HG02870 (cell line): ENCODE results near the gene SRRM5.
"Not testable (repeated sequence)": the region's sequence is repeated elsewhere in the genome, so short reads cannot be mapped to it uniquely, and the experiment has no call there.

Source experiments
- ATAC-seq: cut with Tn5 transposase; IDR thresholded peaks from one replicate; pipeline ENCODE4 v1.9.1; 2021; ENCODE audit warnings: mild to moderate bottlenecking, moderate library complexity; ENCODE audit not compliant: unreplicated experiment

The SRRM5 gene

DNA sequence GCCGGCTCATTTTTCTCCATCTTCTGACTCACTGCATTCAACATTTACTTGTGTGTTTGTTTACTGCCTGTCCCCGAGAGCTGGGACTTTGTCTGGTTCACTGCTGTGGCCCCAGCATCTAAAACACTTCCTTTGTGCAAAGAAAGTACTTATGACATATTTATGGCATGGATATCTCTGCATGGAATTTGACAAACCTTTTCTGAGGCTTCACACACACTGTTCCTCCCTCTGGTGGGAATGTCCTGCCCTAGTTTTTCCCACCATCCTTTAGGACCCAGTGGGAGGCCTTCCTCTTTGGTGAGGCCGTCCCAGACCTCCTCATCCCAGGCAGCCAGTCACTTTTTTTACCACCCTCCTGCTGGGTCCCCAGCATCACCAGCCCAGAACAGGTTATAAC, 1.4 kb upstream of the SRRM5 start:
- ATAC-seq = no peak

DNA sequence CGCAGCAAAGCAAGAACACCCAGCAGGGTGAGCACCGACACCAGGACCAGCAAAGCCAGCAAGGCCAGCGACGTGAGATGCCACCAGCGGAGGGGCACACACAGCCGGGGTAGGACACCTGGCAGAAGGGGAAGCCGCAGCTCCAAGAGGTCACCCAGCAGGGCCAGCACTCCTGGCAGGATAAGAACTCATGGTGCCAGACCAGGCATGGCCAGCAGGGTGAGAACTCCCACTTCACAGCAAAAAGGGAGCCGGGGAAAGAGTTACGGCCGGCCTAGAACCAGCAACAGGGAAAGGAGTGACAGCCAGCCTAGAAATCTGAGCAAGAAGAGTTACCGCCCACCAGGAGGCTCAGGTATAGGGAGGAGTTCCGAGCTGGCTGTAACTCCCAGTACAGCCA, 486 bp downstream of the SRRM5 start:
- ATAC-seq = no peak

- no peak for ATAC-seq
Observed at GRCh38 chr19:43616306-43616705, 4.4 kb downstream of the SRRM5 start.

DNA sequence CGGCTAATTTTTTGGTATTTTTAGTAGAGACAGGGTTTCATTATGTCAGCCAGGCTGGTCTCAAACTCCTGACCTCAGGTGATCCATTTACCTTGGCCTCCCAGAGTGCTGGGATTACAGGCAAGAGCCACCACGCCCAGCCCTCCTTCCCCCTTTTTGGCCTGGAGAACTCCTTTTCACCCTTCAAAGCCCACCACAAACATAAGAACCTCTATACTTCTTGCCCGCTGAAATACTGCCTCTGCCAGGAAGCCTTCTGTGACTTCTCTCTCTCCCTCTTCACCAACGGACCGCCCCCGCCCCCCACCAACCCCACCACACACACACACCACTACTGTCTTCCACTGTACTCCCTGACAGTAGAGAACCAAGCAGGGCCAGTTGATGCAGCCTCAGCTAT, 5.1 kb downstream of the SRRM5 start:
- ATAC-seq = no peak

DNA sequence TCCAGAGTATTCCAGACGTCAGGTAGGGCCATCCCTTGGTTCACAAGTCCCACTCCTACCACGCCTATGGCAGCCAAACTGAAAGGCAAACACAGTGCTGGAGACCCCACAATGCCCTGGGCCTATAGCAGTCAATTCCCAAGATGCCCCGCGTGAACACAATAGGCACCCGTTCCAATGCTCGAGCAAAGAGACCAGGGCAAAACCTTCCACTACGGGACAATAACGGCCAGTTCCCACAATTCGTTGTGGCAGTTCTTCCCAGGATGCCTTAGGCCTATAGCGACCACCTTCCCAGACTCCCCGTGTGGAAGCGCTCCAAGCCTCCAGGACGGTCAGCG, 7.0 kb downstream of the SRRM5 start:
- no peak for ATAC-seq

DNA sequence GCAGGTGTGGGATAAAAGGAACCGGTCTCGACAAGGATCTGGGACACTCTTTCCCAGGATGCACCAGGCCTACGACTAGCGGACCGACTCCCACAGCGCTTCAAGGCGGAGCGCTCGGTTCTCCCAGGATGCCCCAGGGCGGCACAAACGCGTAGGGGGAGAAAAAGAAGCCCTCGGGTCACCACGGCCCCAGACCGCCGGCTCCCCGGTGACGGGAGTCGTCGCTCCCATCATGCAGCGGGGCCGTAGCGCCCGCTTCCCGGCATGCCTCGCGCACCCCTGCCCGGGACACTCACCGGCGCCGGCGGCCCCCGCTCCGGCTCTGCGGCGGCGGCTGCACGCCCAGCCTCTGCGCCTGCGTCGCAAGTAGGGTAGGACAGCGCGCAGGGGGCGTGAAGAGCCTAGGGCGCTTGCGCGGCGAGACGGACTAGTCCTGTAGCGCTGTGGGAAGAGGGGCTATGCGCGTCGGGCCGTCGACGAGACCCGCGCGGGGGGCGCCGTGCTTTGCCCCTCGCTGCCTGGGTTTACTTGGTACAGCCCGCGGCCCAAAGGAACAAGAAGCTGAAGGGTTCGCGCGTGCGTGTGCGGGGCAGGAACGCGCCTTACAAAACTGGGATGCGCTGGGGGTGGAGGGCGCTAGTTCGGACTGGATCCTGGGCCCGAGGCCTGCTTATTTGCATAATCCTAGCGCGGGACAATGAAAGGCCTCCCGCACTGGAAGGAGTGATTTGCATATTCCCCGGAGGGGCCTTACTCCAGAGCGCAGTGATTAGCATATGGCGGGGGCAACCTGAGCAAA, 7.6 kb downstream of the SRRM5 start, which contains the start of gene ZNF428:
Gene ZNF428 (minus strand): TSS at position 368 of the 799 bp plus-strand sequence. CDS start 5,325 bp downstream, outside the sequence.
- peak; percentile 74 for ATAC-seq

- ATAC-seq = no peak
Observed at GRCh38 chr19:43620061-43621001, 8.4 kb downstream of the SRRM5 start.

DNA sequence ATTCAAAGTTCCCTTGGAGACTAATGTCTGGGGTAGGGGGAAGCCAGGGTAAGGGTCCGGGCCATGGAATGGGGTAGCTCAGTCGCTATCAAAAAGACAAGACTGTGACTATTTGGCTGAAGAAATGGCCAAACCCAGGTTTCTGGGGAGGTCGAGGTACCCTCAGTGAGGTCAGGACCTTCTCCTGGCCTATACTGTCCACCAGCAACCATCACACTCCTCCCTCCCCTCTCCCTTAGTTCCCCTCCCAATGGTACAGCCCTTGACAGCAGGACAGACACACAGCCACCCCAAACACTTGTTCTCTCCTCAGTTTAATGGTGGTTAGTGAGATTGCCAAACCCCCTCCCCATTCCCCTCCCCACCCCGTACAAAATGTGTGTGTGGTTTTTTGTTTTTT, 10.2 kb downstream of the SRRM5 start:
- ATAC-seq = no peak

GRCh38 chr19:43622956-43623355, 11.1 kb downstream of the SRRM5 start:
- no peak for ATAC-seq

DNA sequence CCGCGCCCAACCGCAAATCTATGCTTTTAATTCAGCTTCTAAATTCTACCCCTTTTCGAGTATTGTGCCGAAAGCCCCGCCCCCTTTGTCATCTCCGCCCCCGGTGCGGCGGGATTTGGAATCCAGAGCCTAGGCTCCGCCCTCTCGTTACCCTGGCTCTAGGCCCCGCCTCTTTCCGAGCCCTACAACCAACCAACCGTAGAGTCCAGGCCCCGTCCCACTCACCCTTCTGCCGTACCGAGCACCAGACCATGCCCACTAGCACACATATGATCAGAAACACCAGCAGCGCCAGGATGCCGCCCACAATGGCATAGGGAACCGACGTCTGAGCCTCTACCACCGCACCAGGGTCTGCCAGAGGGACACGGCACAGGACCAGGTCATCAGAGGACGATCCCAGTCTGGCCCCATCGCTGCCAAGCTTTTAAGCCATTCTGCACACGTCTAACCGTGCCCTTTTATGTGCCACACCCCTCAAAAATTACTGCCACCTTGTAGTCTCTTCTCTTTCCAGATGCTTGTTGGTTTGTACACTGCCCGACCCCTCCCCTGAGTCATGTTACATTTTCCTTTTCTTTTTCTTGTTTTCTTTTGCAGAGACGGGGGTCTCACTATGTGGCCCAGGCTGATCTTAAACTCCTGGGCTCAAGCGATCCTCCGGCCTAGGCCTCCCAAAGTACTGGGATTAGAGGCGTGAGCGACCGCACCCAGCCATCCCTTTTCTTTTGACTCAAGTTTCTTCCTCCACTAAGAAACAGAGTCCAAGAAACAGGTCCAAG, 12.2 kb downstream of the SRRM5 start:
- no peak for ATAC-seq

- no peak for ATAC-seq
Observed at GRCh38 chr19:43624933-43625332, 13.0 kb downstream of the SRRM5 start.

DNA sequence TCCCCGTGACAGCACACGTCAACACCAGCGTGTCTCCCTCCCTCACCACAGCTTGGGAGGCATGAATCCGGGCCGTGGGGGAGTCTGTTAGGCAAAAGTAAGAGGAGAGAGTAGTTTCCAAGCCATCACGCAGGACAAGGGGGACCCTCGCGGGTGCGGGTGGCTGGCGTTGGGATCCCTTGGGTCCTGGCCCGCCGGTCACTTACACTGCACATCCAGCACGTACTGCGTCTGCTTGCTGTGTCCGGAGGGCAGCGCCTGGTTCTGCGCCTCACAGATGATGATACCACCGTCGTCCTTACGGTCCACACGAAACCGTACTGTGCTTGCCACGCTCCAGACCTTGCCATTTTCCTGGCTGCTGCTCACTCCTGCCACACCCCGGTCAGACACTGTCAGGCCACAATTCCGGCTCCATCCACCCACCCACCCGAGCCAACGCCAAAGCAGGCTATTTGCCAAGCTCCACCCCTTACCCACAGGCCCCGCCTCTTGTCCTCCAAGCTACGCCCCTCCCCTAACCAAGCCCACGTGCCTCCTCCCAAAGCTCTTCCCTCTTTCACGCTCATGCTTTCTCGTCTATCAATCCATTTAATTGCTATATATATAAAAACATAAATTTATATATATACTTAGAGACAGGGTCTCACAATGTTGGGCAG, 14.2 kb downstream of the SRRM5 start:
- no peak for ATAC-seq

DNA sequence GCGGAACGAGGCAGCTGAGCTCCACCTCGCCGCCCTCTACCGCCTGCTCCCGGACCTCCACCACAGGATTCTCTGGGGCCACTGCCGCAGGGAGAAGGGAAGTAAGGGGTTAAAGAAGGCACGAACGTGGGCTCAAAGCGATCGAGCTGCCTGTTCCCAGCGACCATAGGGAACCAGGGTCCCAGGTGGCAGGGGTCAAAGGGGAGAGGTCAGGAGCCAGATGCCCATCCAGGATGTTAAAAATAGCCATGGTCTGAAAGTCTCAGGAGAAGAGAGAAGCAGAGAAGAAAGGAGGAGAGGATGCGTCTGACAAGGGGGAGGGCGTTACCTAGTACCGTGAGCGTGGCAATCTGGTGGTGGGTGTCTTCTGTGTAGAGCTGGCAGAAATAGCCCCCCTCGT, 14.9 kb downstream of the SRRM5 start:
- ATAC-seq = no peak

GRCh38 chr19:43628646-43629326, 16.9 kb downstream of the SRRM5 start:
- ATAC-seq = no peak

DNA sequence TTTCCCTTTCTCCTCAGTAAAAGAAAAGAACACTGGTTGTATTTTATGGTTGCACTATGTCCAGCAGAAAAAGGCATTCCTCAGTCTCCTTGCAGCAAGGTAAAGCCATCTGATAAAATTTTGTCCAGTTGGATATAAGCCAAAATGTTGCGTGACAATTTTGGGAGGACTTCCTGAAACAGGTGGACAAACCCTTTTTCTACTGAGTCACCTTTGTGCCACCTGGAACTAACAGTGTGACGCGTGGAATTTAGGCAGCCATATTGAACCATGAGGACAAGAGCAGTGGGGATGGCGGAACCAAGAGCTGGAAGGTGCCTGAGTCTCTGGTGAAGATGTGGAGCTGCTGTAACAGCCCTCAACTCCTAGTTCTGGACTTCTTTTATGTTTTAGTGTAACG, 19.6 kb downstream of the SRRM5 start:
- ATAC-seq = no peak

DNA sequence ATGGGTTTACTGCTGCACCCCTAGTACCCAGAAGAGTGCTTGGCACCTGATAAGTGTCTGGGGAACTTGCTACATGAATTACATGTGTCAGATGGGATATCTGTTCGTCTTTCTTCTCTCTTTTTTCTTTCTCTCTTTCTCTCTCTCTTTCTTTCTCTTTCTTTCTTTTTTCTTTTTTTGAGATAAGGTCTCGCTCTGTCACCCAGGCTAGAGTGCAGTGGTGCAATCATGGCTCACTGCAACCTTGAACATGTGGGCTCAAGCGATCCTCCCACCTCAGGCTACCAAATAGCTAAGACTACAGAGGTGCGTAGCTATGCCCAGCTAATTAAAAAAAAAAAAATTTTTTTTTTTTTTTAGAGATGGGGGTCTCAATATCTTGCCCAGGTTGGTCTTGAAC, 21.6 kb downstream of the SRRM5 start:
- no peak for ATAC-seq

DNA sequence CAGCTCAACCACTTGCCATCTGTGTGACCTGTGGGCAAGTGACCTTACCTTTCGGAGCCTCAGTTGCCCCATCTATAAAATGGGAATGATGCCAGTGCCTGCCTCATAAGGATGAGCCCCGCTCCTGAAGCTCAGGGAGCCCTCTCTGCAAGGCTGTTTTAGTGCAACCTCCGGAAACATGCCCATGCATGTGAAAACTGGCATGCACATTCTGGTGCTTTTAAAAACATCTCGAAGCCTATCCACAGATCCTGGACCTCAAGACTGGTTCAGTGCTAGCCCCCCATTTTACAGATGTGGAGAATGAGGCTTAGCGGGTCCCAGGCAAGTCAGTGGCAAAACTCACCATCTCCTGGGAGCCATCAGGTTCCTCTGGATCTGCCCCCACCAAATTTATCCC, 22.2 kb downstream of the SRRM5 start:
- ATAC-seq = no peak

DNA sequence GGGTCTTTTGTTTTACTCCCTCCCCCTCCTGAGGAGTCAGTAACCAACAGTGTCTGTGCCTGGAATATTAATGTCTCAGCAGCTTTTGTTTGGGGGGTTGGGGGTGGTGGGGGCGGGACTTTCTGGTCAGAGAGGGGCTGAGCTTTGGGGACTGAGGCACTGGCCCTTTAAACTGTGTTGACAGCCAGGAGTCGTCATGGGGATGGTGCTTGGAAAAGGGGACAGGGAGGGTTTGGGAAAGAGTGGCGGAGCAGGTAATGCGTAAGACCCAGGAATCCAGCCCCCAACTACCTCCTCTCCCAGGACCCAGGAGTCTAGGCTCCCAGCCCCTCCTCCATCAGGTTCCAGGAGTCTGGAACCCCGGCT, 22.6 kb downstream of the SRRM5 start:
- no peak for ATAC-seq

DNA sequence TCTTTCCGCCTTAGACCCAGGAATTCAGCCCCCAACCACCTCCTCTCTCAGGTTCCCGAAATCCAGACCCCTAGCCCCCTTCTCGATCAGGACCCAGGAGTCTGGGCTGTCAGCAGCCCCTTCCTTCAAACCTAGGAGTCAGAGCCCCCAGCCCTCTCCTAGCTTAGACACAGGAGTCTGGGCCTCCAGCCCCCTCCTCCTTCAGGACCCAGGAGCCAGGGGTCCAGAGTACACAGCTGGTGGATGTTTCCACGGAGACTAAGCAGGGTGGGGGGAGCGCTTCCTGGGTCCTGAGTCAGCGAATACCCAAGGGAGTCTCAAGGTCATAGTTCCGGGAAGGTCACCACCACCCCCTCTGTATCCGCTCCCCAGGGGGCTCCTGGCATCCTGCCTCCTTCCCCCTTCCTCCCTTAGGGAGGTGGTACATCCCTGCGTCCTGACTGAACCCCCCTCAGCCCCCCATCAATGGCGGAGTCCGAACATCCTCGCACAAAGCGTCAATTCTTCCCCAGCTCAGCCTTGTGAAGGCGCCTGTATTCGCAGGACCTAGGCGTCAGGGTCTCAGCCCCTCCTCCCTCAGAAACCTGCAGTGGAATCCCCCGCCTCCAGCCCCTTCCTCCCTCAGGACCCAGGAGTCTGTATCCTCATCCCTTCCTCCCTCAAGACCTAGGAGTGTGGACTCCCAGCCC, 23.1 kb downstream of the SRRM5 start:
- no peak for ATAC-seq

DNA sequence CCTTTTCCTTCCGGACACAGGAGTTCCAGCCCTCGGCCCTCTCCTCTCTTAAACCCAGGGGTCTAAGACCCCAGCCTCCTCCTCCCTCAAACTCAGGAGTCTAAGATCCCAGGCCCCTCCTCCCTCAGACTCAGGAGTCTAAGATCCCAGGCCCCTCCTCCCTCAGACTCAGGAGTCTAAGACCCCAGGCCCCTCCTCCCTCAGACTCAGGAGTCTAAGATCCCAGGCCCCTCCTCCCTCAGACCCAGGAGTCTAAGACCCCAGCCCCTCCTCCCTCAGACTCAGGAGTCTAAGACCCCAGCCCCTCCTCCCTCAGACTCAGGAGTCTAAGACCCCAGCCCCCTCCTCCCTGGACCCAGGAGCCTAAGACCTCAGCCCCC, 23.7 kb downstream of the SRRM5 start:
- not testable (repeated sequence) for ATAC-seq
